Nephron (organoid): ENCODE results near the gene KCNQ1.

Source experiments
- H3K27ac Mint-ChIP-seq, 3 experiments: 2 replicates each; pipeline ENCODE4 v1.8.0; 2020; ENCODE audit warnings: mixed read lengths in 3 of 3, mild to moderate bottlenecking in 2 of 3, moderate library complexity in 1 of 3
- H3K27me3 Mint-ChIP-seq: 2 replicates; pipeline ENCODE4 v1.8.0; 2021; ENCODE audit warnings: low read depth, mild to moderate bottlenecking, moderate library complexity, mixed read lengths
- H3K36me3 Mint-ChIP-seq: 2 replicates; pipeline ENCODE4 v1.8.0; 2020; ENCODE audit warnings: low read depth, mixed read lengths
- H3K4me1 Mint-ChIP-seq: 2 replicates; pipeline ENCODE4 v1.8.0; 2020; ENCODE audit warnings: mixed read lengths
- H3K4me3 Mint-ChIP-seq, 3 experiments: 2 replicates each; pipeline ENCODE4 v1.8.0; 2020; ENCODE audit warnings: mild to moderate bottlenecking in 3 of 3, mixed read lengths in 3 of 3, moderate library complexity in 2 of 3
- H3K9me3 Mint-ChIP-seq: 2 replicates; pipeline ENCODE4 v1.8.0; 2020; ENCODE audit warnings: mixed read lengths
- CTCF ChIP-seq, 3 experiments: fragments of 200-600 bp; sonication (generic); IDR thresholded peaks; one replicate each; pipeline ENCODE4 v1.5.0; 2021; ENCODE audit warnings: antibody characterized with exemption in 3 of 3; ENCODE audit not compliant: unreplicated experiment in 3 of 3

The KCNQ1 gene

GRCh38 chr11:2481253-2481652 lies 36.4 kb downstream of the KCNQ1 start:
- no peak for TF ChIP-seq CTCF (IDR thresholded peaks at IDR 0.05; ENCODE audit: unreplicated experiment in 3 of 3)
- Mint-ChIP-seq H3K4me3 (no peak overlapping the region), H3K4me1 (no peaks in the 10 kb centered on the region), H3K27me3 (peaks cover 48% of the 10 kb centered on the region), H3K27ac (no peak overlapping the region), H3K36me3 (peaks cover 4% of the 10 kb centered on the region), H3K9me3 (peaks cover 34% of the 10 kb centered on the region)

GRCh38 chr11:2482204-2482603 lies 37.4 kb downstream of the KCNQ1 start:
- no peak for TF ChIP-seq CTCF (IDR thresholded peaks at IDR 0.05; ENCODE audit: unreplicated experiment in 3 of 3)
- no peaks in the 10 kb centered on the region for H3K4me1 Mint-ChIP-seq
- peaks cover 48% of the 10 kb centered on the region for H3K27me3 Mint-ChIP-seq
- peaks cover 4% of the 10 kb centered on the region for H3K36me3 Mint-ChIP-seq
- H3K9me3 Mint-ChIP-seq = peaks cover 39% of the 10 kb centered on the region
- H3K4me3 Mint-ChIP-seq = no peak overlapping the region
- no peak overlapping the region for H3K27ac Mint-ChIP-seq

- H3K4me3 Mint-ChIP-seq = no peak overlapping the region
- H3K9me3 Mint-ChIP-seq = peaks cover 39% of the 10 kb centered on the region
- H3K27ac Mint-ChIP-seq = no peak overlapping the region
- peaks cover 48% of the 10 kb centered on the region for H3K27me3 Mint-ChIP-seq
- peaks cover 4% of the 10 kb centered on the region for H3K36me3 Mint-ChIP-seq
- H3K4me1 Mint-ChIP-seq = no peaks in the 10 kb centered on the region
- no peak for TF ChIP-seq CTCF (IDR thresholded peaks at IDR 0.05; ENCODE audit: unreplicated experiment in 3 of 3)
These were observed 37.9 kb downstream of the KCNQ1 start for GRCh38 chr11:2482745-2483144.

- no peak for TF ChIP-seq CTCF (IDR thresholded peaks at IDR 0.05; ENCODE audit: unreplicated experiment in 3 of 3)
- peaks cover 4% of the 10 kb centered on the region for H3K36me3 Mint-ChIP-seq
- H3K27me3 Mint-ChIP-seq = peaks cover 45% of the 10 kb centered on the region
- no peak overlapping the region for H3K4me3 Mint-ChIP-seq
- no peaks in the 10 kb centered on the region for H3K4me1 Mint-ChIP-seq
- no peak overlapping the region for H3K27ac Mint-ChIP-seq
- H3K9me3 Mint-ChIP-seq = peaks cover 41% of the 10 kb centered on the region
These were observed 38.6 kb downstream of the KCNQ1 start for GRCh38 chr11:2483426-2483825.

GRCh38 chr11:2484576-2485125 lies 39.8 kb downstream of the KCNQ1 start:
- H3K36me3 Mint-ChIP-seq = peaks cover 3% of the 10 kb centered on the region
- peaks cover 50% of the 10 kb centered on the region for H3K9me3 Mint-ChIP-seq
- no peak overlapping the region for H3K4me3 Mint-ChIP-seq
- no peaks in the 10 kb centered on the region for H3K4me1 Mint-ChIP-seq
- TF ChIP-seq CTCF (IDR thresholded peaks at IDR 0.05; ENCODE audit: unreplicated experiment in 3 of 3) = no peak
- H3K27ac Mint-ChIP-seq = no peak overlapping the region
- H3K27me3 Mint-ChIP-seq = peaks cover 50% of the 10 kb centered on the region

GRCh38 chr11:2488004-2488403 lies 43.2 kb downstream of the KCNQ1 start:
- no peak overlapping the region for H3K27ac Mint-ChIP-seq
- no peaks in the 10 kb centered on the region for H3K4me1 Mint-ChIP-seq
- peaks cover 37% of the 10 kb centered on the region for H3K27me3 Mint-ChIP-seq
- no peaks in the 10 kb centered on the region for H3K36me3 Mint-ChIP-seq
- peaks cover 46% of the 10 kb centered on the region for H3K9me3 Mint-ChIP-seq
- H3K4me3 Mint-ChIP-seq = no peak overlapping the region
- TF ChIP-seq CTCF (IDR thresholded peaks at IDR 0.05; ENCODE audit: unreplicated experiment in 3 of 3) = no peak
